Stimulated activated naive CD4-positive, alpha-beta T cell (primary cell): ENCODE data around the gene ERP44.
"Not testable (repeated sequence)": the region's sequence is repeated elsewhere in the genome, so short reads cannot be mapped to it uniquely, and the experiment has no call there.

Source experiments
- DNase-seq, 6 experiments: peaks; one replicate each; lab custom pipeline; 2025; lab: John Stamatoyannopoulos, UW

The ERP44 gene

GRCh38 chr9:100067990-100068389, 30.8 kb downstream of the ERP44 start:
- not testable (repeated sequence) for DNase-seq

- DNase-seq = no peak
These were observed 32.3 kb downstream of the ERP44 start for GRCh38 chr9:100066539-100066938.

GRCh38 chr9:100064872-100065581, 33.8 kb downstream of the ERP44 start:
- DNase-seq = no peak

- DNase-seq = no peak
These were observed 35.6 kb downstream of the ERP44 start for GRCh38 chr9:100063185-100063584.

GRCh38 chr9:100062683-100063082, 36.1 kb downstream of the ERP44 start:
- DNase-seq = not testable (repeated sequence)

- no peak for DNase-seq
These were observed 39.9 kb downstream of the ERP44 start for GRCh38 chr9:100058699-100059579.

GRCh38 chr9:100057624-100058023, 41.2 kb downstream of the ERP44 start:
- DNase-seq = no peak

GRCh38 chr9:100056561-100056960, 42.2 kb downstream of the ERP44 start:
- no peak for DNase-seq

GRCh38 chr9:100052375-100052774, 46.4 kb downstream of the ERP44 start:
- no peak for DNase-seq

- no peak for DNase-seq
These were observed 49.2 kb downstream of the ERP44 start for GRCh38 chr9:100049551-100049950.

GRCh38 chr9:100038472-100038871, 60.3 kb downstream of the ERP44 start:
- DNase-seq = no peak

- DNase-seq = no peak
These were observed 64.8 kb downstream of the ERP44 start for GRCh38 chr9:100033877-100034551.

- DNase-seq = no peak
These were observed 68.3 kb downstream of the ERP44 start for GRCh38 chr9:100030548-100030947.

GRCh38 chr9:100029251-100029650, 69.5 kb downstream of the ERP44 start:
- no peak for DNase-seq

- peak; percentile 7 to 38 (median 29) for DNase-seq
These were observed 70.5 kb downstream of the ERP44 start for GRCh38 chr9:100028201-100028784.

GRCh38 chr9:100027543-100027942, 71.3 kb downstream of the ERP44 start:
- no peak for DNase-seq

GRCh38 chr9:100021931-100022330, 76.9 kb downstream of the ERP44 start:
- DNase-seq = no peak

GRCh38 chr9:100020121-100020795, 78.5 kb downstream of the ERP44 start:
- DNase-seq = no peak

- DNase-seq = no peak
These were observed 79.3 kb downstream of the ERP44 start for GRCh38 chr9:100019541-100019940.

- DNase-seq = no peak
These were observed 84.0 kb downstream of the ERP44 start for GRCh38 chr9:100014846-100015245.

GRCh38 chr9:100013573-100013972, 85.2 kb downstream of the ERP44 start:
- no peak for DNase-seq

GRCh38 chr9:100012279-100012678, 86.5 kb downstream of the ERP44 start:
- DNase-seq = no peak
